ENCODE measurements around the gene TOMT. TPM values are rescaled to one million over a fixed set of nuclear protein-coding genes. Genes with fewer than 3 reads are reported as not detected.
A peak's percentile ranks its signal among the peaks of the same experiment; 100 is the strongest.

The TOMT gene
- total RNA-seq, 1 donor from 2014 or later, result not detected

DNA sequence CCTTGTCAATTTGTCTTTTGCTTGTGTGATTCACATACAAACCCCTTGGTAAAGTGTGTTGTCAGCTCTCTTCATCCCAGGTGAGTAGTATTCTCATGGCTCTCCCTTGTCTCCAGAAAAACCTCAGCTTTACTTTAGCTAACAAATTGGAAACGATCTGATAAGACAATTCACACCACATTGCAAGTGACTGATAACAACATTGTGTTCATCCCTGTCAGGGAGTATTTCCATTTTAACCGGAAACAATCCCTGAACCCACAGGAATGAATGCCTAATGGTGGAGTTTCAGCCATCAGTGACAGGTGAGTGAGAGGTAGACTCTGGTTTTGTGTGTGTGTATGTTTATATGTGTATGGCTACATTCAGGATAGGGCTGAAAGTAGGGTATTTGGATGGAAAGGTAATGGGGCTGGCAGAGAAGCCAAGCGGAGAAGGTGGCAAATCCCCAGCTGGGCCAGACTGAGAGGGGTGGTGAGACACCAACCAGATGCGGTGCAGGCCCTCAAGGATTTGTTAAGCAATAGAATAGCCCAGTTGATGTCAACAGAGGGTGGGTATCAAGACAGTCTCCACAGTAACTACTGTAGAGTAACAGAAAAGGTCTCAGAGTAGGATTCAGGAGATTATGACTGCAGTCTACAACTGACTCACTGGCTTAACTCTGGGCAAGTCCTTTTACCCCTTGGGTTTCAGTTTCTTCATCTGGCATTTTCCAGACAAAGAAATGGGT is 17.5 kb upstream of the TOMT start:
- peaks cover 10% of the 10 kb centered on the region for H3K4me1 Mint-ChIP-seq
- no peak for DNase-seq (ENCODE audit: low spot score in 2 of 2, unreplicated experiment in 2 of 2)
- no peaks in the 10 kb centered on the region for H3K27me3 Mint-ChIP-seq (ENCODE audit: low read depth)
- no peak overlapping the region for H3K4me3 Mint-ChIP-seq
- H3K27ac Mint-ChIP-seq, result no peak overlapping the region
- peaks cover 4% of the 10 kb centered on the region for H3K36me3 Mint-ChIP-seq
- H3K9me3 Mint-ChIP-seq, result no peaks in the 10 kb centered on the region
- TF ChIP-seq, protein P1, sequence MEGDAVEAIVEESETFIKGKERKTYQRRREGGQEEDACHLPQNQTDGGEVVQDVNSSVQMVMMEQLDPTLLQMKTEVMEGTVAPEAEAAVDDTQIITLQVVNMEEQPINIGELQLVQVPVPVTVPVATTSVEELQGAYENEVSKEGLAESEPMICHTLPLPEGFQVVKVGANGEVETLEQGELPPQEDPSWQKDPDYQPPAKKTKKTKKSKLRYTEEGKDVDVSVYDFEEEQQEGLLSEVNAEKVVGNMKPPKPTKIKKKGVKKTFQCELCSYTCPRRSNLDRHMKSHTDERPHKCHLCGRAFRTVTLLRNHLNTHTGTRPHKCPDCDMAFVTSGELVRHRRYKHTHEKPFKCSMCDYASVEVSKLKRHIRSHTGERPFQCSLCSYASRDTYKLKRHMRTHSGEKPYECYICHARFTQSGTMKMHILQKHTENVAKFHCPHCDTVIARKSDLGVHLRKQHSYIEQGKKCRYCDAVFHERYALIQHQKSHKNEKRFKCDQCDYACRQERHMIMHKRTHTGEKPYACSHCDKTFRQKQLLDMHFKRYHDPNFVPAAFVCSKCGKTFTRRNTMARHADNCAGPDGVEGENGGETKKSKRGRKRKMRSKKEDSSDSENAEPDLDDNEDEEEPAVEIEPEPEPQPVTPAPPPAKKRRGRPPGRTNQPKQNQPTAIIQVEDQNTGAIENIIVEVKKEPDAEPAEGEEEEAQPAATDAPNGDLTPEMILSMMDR (IDR thresholded peaks at IDR 0.05; ENCODE audit: unreplicated experiment), result no peak

DNA sequence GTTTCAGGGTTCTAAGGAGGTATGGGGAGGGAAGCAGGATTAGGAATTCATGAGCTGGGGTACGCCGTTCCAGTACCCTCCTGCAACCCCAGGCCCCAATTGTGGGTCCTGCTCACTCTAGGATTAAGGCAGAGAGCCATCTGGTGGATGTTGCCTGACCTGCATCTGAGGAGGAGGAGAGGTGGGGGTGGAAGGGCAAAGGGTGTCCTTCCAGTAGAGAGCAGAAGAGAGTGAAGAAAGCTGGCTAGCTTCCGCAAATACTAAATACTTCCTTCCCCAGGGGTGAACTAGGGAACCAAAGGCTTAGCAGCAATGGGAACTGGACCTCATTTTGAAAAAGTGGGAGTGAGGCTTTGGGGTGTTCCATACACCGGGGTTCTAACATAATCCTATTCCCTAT is 14.4 kb upstream of the TOMT start:
- H3K9me3 Mint-ChIP-seq, result no peaks in the 10 kb centered on the region
- DNase-seq (ENCODE audit: low spot score in 2 of 2, unreplicated experiment in 2 of 2), result peak in 1 of 2 experiments; percentile 59
- no peaks in the 10 kb centered on the region for H3K4me1 Mint-ChIP-seq
- no peaks in the 10 kb centered on the region for H3K27me3 Mint-ChIP-seq (ENCODE audit: low read depth)
- no peak overlapping the region for H3K4me3 Mint-ChIP-seq
- H3K36me3 Mint-ChIP-seq, result peaks cover 3% of the 10 kb centered on the region
- H3K27ac Mint-ChIP-seq, result peak overlapping the region; percentile 7
- TF ChIP-seq, protein P1 (IDR thresholded peaks at IDR 0.05; ENCODE audit: unreplicated experiment), result no peak

DNA sequence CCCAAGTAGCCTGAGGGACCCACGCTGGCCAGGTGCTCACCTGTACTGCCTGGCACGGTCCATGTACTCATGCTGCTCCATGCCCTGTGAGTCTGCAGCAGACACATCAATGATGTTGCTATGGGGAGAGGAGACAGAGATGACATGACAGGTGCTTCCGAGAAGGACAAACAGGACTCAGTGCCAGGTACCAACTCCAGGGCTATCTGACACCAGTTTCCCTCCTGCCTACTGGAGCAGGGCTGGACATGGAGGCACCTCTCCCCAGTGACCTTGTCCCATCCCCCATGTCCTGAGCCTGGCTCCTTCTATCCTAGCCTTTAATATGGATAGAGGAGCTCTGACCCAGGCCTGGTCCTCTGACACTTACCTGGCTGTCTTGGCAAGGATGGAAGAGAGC is 7.0 kb upstream of the TOMT start:
- Mint-ChIP-seq H3K27me3 (ENCODE audit: low read depth) (no peaks in the 10 kb centered on the region), H3K4me3 (no peak overlapping the region), H3K36me3 (peaks cover 21% of the 10 kb centered on the region), H3K9me3 (no peaks in the 10 kb centered on the region), H3K27ac (no peak overlapping the region), H3K4me1 (peaks cover 28% of the 10 kb centered on the region)
- TF ChIP-seq, protein P1 (IDR thresholded peaks at IDR 0.05; ENCODE audit: unreplicated experiment), result no peak
- no peak for DNase-seq (ENCODE audit: low spot score in 2 of 2, unreplicated experiment in 2 of 2)

DNA sequence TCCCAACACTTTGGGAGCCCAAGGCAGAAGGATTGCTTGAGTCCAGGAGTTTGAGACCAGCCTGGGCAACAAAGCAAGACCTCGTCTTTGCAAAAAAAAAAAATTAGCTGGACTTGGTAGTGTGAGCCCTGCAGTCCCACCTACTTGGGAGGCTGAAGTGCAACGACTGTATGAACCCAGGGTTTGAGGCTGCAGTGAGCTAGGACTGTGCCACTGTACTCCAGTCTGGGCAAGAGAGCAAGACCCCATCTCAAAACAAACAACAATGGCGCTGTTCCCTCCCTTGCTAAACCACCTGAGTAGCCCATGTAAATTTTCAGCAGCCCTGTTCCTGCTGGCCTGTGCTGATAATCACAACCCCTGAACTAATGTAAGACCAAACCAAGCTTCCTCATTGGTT is 5.7 kb upstream of the TOMT start:
- peaks cover 18% of the 10 kb centered on the region for H3K36me3 Mint-ChIP-seq
- H3K27me3 Mint-ChIP-seq (ENCODE audit: low read depth), result no peaks in the 10 kb centered on the region
- H3K4me1 Mint-ChIP-seq, result peaks cover 30% of the 10 kb centered on the region
- H3K9me3 Mint-ChIP-seq, result no peaks in the 10 kb centered on the region
- H3K4me3 Mint-ChIP-seq, result no peak overlapping the region
- no peak for DNase-seq (ENCODE audit: low spot score in 2 of 2, unreplicated experiment in 2 of 2)
- peak overlapping the region; percentile 47 for H3K27ac Mint-ChIP-seq
- TF ChIP-seq, protein P1 (IDR thresholded peaks at IDR 0.05; ENCODE audit: unreplicated experiment), result no peak

DNA sequence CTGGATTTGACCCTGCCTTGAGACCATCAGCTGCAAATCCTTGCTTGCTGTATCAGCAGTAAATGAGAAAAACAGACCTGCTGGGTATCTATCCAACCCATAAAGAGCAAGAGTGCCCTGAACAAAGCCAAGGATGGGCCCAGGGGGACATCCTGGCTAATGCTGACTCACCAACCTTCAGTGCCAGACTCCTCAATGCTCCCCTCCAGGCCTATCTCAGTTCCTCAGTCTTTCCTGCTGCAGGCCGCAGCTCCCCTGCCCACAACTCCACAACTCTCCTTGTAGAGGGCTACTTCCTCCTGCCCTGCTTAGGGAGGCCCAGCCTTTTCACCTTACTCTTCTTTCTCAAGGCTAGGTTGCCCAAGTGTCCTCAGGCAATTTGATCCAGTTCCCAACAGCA is 5.3 kb upstream of the TOMT start:
- Mint-ChIP-seq H3K27ac (no peak overlapping the region), H3K9me3 (no peaks in the 10 kb centered on the region), H3K27me3 (ENCODE audit: low read depth) (no peaks in the 10 kb centered on the region), H3K4me3 (no peak overlapping the region), H3K36me3 (peaks cover 18% of the 10 kb centered on the region), H3K4me1 (peaks cover 30% of the 10 kb centered on the region)
- DNase-seq (ENCODE audit: low spot score in 2 of 2, unreplicated experiment in 2 of 2), result no peak
- TF ChIP-seq, protein P1 (IDR thresholded peaks at IDR 0.05; ENCODE audit: unreplicated experiment), result no peak

All from mesothelial cell of epicardium (in vitro differentiated cells).